H9 (cell line): ENCODE measurements around the gene CHL1. TPM values are rescaled to one million over a fixed set of nuclear protein-coding genes. Genes with fewer than 3 reads are reported as not detected.

Experiments used
- DNase-seq: peaks from one replicate; pipeline ENCODE4 v3.0.0-alpha.2; 2017
- H2AFZ ChIP-seq: one replicate; pipeline ENCODE4 v1.6.1; 2013; ENCODE audit warnings: mild to moderate bottlenecking, low read length, control low read depth, moderate library complexity
- H2AK5ac ChIP-seq: 2 replicates; pipeline ENCODE4 v1.6.1; 2013; ENCODE audit warnings: low read length, control low read depth, mixed read lengths; ENCODE audit not compliant: insufficient read length
- H2BK120ac ChIP-seq: one replicate; pipeline ENCODE4 v1.6.1; 2013; ENCODE audit warnings: low read depth, mild to moderate bottlenecking, low read length, control low read depth, inconsistent platforms; ENCODE audit not compliant: poor library complexity, severe bottlenecking
- H2BK12ac ChIP-seq: 2 replicates; pipeline ENCODE4 v1.6.1; 2013; ENCODE audit warnings: low read length, control low read depth, mixed read lengths, low read depth; ENCODE audit not compliant: insufficient read length
- H2BK15ac ChIP-seq: 2 replicates; pipeline ENCODE4 v1.6.1; 2013; ENCODE audit warnings: low read depth, low read length, control low read depth
- H2BK20ac ChIP-seq: one replicate; pipeline ENCODE4 v1.6.1; 2013; ENCODE audit warnings: low read depth, mild to moderate bottlenecking, low read length, control low read depth, inconsistent platforms; ENCODE audit not compliant: poor library complexity, severe bottlenecking
- H2BK5ac ChIP-seq: 2 replicates; pipeline ENCODE4 v1.6.1; 2013; ENCODE audit warnings: low read length, control low read depth, mixed read lengths; ENCODE audit not compliant: insufficient read length
- H3K14ac ChIP-seq: 2 replicates; pipeline ENCODE4 v1.6.1; 2013; ENCODE audit warnings: low read length, control low read depth; ENCODE audit not compliant: insufficient read depth
- H3K18ac ChIP-seq: 2 replicates; pipeline ENCODE4 v1.6.1; 2013; ENCODE audit warnings: low read depth, mild to moderate bottlenecking, mixed read lengths, low read length, control low read depth; ENCODE audit not compliant: insufficient read length
- H3K23ac ChIP-seq: 2 replicates; pipeline ENCODE4 v1.6.1; 2013; ENCODE audit warnings: low read length, control low read depth, mixed read lengths, low read depth; ENCODE audit not compliant: insufficient read length
- H3K23me2 ChIP-seq: 2 replicates; pipeline ENCODE4 v1.6.1; 2013; ENCODE audit warnings: low read depth, mild to moderate bottlenecking, mixed read lengths, low read length, control low read depth; ENCODE audit not compliant: insufficient read length, poor library complexity, severe bottlenecking
- H3K27ac ChIP-seq: 2 replicates; pipeline ENCODE4 v1.5.1; 2013; ENCODE audit warnings: low read length, control low read depth, mixed read lengths, low read depth; ENCODE audit not compliant: insufficient read length
- H3K27me3 ChIP-seq: 2 replicates; pipeline ENCODE4 v1.6.1; 2013; ENCODE audit warnings: low read length, control low read depth, inconsistent platforms; ENCODE audit not compliant: insufficient read depth
- H3K4ac ChIP-seq: 2 replicates; pipeline ENCODE4 v1.6.1; 2013; ENCODE audit warnings: low read depth, mild to moderate bottlenecking, control low read depth, inconsistent platforms, low read length, moderate library complexity
- H3K4me1 ChIP-seq: 2 replicates; pipeline ENCODE4 v1.6.1; 2013; ENCODE audit warnings: low read length, control low read depth, inconsistent platforms; ENCODE audit not compliant: insufficient read depth
- H3K4me2 ChIP-seq: 2 replicates; pipeline ENCODE4 v1.6.1; 2013; ENCODE audit warnings: low read length, control low read depth, mixed read lengths; ENCODE audit not compliant: insufficient read length, insufficient read depth
- H3K56ac ChIP-seq: 2 replicates; pipeline ENCODE4 v1.6.1; 2013; ENCODE audit warnings: low read depth, mild to moderate bottlenecking, mixed read lengths, low read length, control low read depth; ENCODE audit not compliant: insufficient read length
- H3K79me1 ChIP-seq: 2 replicates; pipeline ENCODE4 v1.6.1; 2013; ENCODE audit warnings: low read depth, mild to moderate bottlenecking, moderate library complexity, low read length, control low read depth, inconsistent platforms; ENCODE audit not compliant: insufficient read depth, poor library complexity, severe bottlenecking
- H3K79me2 ChIP-seq: 2 replicates; pipeline ENCODE4 v1.6.1; 2013; ENCODE audit warnings: low read length, control low read depth, inconsistent platforms; ENCODE audit not compliant: insufficient read depth
- H3K9ac ChIP-seq: 2 replicates; pipeline ENCODE4 v1.6.1; 2013; ENCODE audit warnings: low read length, control low read depth, mixed read lengths; ENCODE audit not compliant: insufficient read length; ENCODE audit errors: extremely low read depth
- H3K9me3 ChIP-seq: one replicate; pipeline ENCODE4 v1.6.1; 2013; ENCODE audit warnings: low read depth, low read length, inconsistent platforms; ENCODE audit not compliant: control insufficient read depth
- H3T11ph ChIP-seq: one replicate; pipeline ENCODE4 v1.6.1; 2013; ENCODE audit warnings: mild to moderate bottlenecking, low read length, control low read depth, inconsistent platforms
- H4K20me1 ChIP-seq: one replicate; pipeline ENCODE4 v1.6.1; 2013; ENCODE audit not compliant: control insufficient read depth, insufficient read length, insufficient read depth
- H4K5ac ChIP-seq: 2 replicates; pipeline ENCODE4 v1.6.1; 2013; ENCODE audit warnings: low read depth, mild to moderate bottlenecking, mixed read lengths, low read length, control low read depth; ENCODE audit not compliant: insufficient read length
- H4K8ac ChIP-seq: replicated peaks from 2 replicates; pipeline ENCODE4 v1.6.1; 2013; ENCODE audit warnings: low read length, control low read depth, mixed read lengths, low read depth; ENCODE audit not compliant: insufficient read length
- H4K91ac ChIP-seq: 2 replicates; pipeline ENCODE4 v1.6.1; 2013; ENCODE audit warnings: low read depth, mild to moderate bottlenecking, moderate library complexity, mixed read lengths, low read length, control low read depth; ENCODE audit not compliant: insufficient read length
- H3K27ac Mint-ChIP-seq, 3 experiments: 2 replicates in 2 of 3; 3 replicates in 1 of 3; pipeline ENCODE4 v1.8.0; 2020 to 2021; ENCODE audit warnings: mixed read lengths in 3 of 3, mild to moderate bottlenecking in 1 of 3, moderate library complexity in 1 of 3
- H3K27me3 Mint-ChIP-seq: 2 replicates; pipeline ENCODE4 v1.8.0; 2021; ENCODE audit warnings: low read depth, mild to moderate bottlenecking, moderate library complexity, mixed read lengths
- H3K36me3 Mint-ChIP-seq, 3 experiments: 2 replicates in 2 of 3; 3 replicates in 1 of 3; pipeline ENCODE4 v1.8.0; 2020 to 2021; ENCODE audit warnings: low read depth in 3 of 3, mixed read lengths in 3 of 3; ENCODE audit not compliant: insufficient read depth in 1 of 3
- H3K4me1 Mint-ChIP-seq, 2 experiments: 2 replicates each; pipeline ENCODE4 v1.8.0; 2020; ENCODE audit warnings: mixed read lengths in 2 of 2
- H3K4me3 Mint-ChIP-seq, 2 experiments: 2 replicates in 1 of 2; 3 replicates in 1 of 2; pipeline ENCODE4 v1.8.0; 2020 to 2021; ENCODE audit warnings: mild to moderate bottlenecking in 2 of 2, mixed read lengths in 2 of 2, moderate library complexity in 1 of 2
- H3K9me3 Mint-ChIP-seq, 2 experiments: 2 replicates in 1 of 2; 3 replicates in 1 of 2; pipeline ENCODE4 v1.8.0; 2020; ENCODE audit warnings: mild to moderate bottlenecking in 2 of 2, mixed read lengths in 2 of 2, moderate library complexity in 1 of 2
- CTCF ChIP-seq: fragments of 200-600 bp; sonication (generic); conservative IDR thresholded peaks from 3 replicates; pipeline ENCODE4 v1.8.0; 2021; ENCODE audit warnings: antibody characterized with exemption, mild to moderate bottlenecking
- WGBS: extraction: QIAGEN DNeasy Blood & Tissue Kit; methylation state at CpG from one replicate; pipeline ENCODE4 v1.1.7; 2013; ENCODE audit warnings: missing lambda C conversion rate, low lambda C conversion rate, mixed read lengths; ENCODE audit not compliant: insufficient read length; ENCODE audit errors: extremely low coverage; 5-methylcytosine and 5-hydroxymethylcytosine counted together
- total RNA-seq: library from RNA; stranded (reverse); gene quantifications from 2 replicates; pipeline ENCODE4 v1.2.1, GENCODE V29; 2021

Gene CHL1
- total RNA-seq, 1 experiment from 2014 or later: not detected

GRCh38 chr3:409011-409410, 212.4 kb downstream of the CHL1 start:
- H3K56ac ChIP-seq: no peak overlapping the region
- no peaks in the 10 kb centered on the region; the same call in 1 of the 2 replicates for H3K27me3 ChIP-seq
- no peak overlapping the region for H3K27ac ChIP-seq
- WGBS: no CpG with 5 or more reads among the region's 4 CpGs
- no peaks in the 10 kb centered on the region for H3K79me2 ChIP-seq
- H3T11ph ChIP-seq: no peak overlapping the region
- no peak overlapping the region for H2BK20ac ChIP-seq
- no peak overlapping the region for H3K18ac ChIP-seq
- H3K14ac ChIP-seq: no peak overlapping the region
- H3K27ac Mint-ChIP-seq: no peak overlapping the region
- no peaks in the 10 kb centered on the region for H3K23me2 ChIP-seq
- H3K23ac ChIP-seq: no peak overlapping the region
- H3K9me3 Mint-ChIP-seq: no peaks in the 10 kb centered on the region
- no peaks in the 10 kb centered on the region for H3K79me1 ChIP-seq
- H3K27me3 Mint-ChIP-seq: peaks cover 15% of the 10 kb centered on the region
- no peak overlapping the region for H2AK5ac ChIP-seq
- H4K20me1 ChIP-seq: no peaks in the 10 kb centered on the region
- H2BK15ac ChIP-seq: no peak overlapping the region
- H2BK5ac ChIP-seq: no peak overlapping the region
- no peak overlapping the region for H4K8ac ChIP-seq
- no peaks in the 10 kb centered on the region for H3K4me1 Mint-ChIP-seq
- no peak for TF ChIP-seq CTCF
- no peaks in the 10 kb centered on the region for H3K36me3 Mint-ChIP-seq
- H3K4me3 Mint-ChIP-seq: no peak overlapping the region
- no peaks in the 10 kb centered on the region for H3K4me1 ChIP-seq
- H4K91ac ChIP-seq: no peak overlapping the region
- no peak overlapping the region for H3K4me2 ChIP-seq
- no peak overlapping the region for H3K4ac ChIP-seq
- no peaks in the 10 kb centered on the region for H3K9me3 ChIP-seq
- no peak overlapping the region for H3K9ac ChIP-seq
- no peak overlapping the region for H2BK120ac ChIP-seq
- H4K5ac ChIP-seq: no peak overlapping the region
- H2BK12ac ChIP-seq: no peak overlapping the region
- H2AFZ ChIP-seq: no peak overlapping the region
- DNase-seq: no peak
